Activated CD4-positive, alpha-beta T cell treated with anti-CD3 and anti-CD28 coated beads for 48 hours (primary cell): ENCODE measurements around the gene LHX3.

ENCODE experiments used
- DNase-seq: peaks from one replicate; pipeline ENCODE4 v3.0.0-alpha.2; 2020

Gene LHX3

DNA sequence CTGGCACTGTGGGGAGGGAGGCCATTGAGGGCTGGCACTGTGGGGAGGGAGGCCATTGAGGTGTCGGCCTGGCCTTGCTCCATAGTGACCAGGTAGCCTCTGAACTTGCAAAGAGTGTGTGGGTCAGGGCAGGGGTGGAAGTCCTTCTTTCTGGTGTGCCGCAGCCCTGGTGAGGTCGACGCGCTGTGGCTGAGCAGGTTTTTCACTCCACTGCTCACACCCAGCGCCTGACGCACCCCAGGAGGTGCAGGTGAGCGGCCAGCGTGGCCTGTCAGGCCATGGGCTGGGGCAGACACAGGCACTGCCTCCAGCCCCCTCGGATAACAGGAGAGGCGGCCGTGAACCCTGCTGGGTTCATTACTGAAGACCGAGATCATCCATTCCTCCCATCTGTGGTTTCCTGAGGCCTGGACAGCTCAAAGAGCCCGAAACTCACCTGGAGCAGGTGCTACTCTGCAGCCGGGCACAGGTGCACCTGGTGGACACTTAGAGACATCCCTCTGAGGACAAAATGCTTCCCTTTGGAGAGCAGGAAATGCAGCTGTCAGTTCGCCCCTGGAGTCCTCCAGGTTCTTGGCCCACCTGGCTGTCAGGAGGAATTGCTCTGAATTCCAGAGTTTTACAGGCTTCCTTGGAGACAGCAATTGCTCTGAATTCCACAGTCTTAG lies 32.4 kb downstream of the LHX3 start:
- no peak for DNase-seq

DNA sequence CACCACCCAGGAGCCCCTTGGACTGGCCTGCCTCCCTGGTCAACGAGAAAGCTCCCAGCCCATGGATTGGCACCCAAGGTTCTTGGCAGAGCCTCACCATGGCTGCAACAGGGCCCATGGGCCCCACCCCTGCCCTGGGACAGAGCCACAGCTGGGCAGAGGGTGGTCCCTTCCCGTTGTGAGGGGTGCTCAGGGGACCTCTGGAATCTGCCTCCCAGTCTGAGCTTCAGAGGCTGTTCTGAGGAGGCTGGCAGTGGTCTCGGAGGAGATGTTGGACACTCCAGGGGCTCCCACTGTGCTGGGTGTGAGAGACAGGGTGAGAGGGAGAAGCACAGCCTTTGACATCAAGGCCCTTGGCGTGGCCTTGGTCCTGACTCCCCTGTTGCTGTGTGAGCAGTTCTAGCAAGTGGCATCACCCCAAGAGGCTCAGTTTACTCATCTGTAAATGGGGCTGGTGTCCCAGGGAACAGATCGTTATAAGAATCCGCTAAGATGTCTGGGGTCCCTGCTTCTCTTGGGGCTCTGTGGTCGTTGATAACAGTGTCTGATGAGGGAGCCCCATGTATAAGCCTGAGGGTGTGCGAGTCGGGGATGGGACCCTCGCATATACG lies 33.0 kb downstream of the LHX3 start:
- no peak for DNase-seq

DNA sequence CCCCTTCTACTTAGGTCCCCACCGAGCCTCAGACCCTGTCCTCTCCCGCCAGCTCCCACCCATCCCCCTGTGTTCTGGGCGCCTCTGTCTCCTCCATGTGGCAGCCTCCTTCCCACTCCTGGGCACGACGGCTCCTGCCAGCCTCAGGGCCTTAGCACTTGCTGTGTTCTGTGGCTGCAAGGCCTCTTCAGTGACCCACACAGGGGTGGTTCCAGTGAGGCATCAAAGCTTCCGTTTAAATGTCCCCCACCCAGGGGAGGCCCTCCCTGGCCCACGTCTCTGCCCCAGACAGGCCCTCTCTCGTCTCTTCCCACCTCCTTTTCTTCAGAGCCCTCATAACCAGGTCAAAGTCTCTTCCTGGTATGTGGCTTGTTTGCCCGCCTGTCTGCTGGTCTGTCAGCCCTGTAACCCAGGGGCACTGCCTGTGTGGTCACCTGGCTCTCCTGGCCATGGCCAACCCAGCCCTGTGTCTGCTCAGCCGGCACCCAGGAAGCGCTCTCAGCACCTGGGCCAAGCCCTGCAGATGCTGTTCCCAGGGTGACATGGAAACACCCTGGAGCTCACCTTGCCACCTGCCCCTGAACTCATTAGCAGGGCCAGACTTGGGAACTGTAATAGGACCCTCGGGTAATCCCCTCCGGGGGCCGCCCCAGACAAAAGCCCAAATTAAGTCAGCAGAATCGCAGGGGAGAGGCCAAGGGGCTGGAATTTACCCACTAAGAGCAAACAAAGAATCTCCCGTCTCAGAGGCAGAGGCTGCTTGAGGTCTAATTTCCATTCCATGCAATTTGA lies 33.7 kb downstream of the LHX3 start:
- DNase-seq = no peak

DNA sequence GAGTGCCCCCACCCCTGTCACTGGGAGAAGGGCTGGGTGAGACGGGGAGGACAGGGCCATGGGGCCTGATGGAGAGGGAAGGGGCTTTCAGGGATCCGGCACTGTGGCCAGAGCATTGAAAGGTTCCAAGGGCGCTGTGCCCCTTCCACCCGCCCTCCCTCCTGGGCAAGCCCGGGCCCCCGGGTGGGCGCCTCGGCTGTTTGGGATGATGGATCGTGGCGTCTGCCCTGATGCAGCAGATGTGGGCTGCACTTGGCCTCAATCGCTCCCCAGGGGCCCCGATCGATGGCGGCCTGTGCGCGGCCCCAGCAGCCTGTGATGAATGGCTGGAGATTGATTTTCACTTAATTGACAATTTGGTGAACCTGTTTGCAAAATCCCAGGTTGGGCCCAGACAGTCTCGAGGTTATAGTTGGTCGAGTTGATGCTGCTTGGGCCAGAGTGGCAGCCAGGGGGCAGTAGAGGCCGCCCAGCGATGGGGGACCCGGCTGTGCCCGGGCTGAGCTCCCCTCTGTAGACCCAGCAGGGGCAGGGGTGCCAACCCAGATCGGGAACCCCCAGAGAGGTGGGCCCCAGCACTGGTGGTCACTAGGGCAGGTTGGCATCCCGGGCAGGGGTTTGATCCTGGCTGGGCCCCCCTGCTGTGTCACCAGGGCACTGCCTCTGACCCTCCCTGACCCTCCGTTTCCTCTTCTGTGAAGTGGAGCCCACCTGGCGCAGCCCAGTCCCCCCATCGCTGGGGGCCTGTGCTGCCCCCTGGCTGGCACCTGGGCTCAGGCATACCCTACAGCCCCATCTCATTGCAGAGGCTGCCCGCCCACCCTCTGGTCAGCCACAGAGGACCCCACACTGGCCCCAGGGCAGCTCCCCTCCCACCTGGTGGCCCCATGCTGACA lies 34.7 kb downstream of the LHX3 start:
- peak; percentile 73 for DNase-seq

DNA sequence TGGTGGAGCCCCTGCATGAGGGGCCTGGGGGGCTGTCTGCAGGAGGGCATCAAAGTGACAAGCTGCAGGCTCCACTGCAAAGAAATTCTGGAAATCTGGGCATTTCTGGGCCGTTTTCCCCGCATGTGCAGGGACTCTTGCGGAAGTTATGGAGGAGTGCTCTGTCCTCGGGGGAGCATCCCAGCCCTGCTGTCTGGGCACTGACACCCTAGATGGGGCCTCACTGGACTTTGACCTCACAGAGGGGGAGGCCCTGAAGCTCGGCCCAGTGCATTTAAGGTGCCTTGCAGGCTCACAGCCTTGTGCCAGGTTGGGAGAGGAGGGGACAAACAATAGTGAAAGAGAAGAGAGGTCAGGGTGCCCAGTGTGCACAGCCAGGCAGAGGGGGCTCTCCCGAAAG lies 35.4 kb downstream of the LHX3 start:
- no peak for DNase-seq

DNA sequence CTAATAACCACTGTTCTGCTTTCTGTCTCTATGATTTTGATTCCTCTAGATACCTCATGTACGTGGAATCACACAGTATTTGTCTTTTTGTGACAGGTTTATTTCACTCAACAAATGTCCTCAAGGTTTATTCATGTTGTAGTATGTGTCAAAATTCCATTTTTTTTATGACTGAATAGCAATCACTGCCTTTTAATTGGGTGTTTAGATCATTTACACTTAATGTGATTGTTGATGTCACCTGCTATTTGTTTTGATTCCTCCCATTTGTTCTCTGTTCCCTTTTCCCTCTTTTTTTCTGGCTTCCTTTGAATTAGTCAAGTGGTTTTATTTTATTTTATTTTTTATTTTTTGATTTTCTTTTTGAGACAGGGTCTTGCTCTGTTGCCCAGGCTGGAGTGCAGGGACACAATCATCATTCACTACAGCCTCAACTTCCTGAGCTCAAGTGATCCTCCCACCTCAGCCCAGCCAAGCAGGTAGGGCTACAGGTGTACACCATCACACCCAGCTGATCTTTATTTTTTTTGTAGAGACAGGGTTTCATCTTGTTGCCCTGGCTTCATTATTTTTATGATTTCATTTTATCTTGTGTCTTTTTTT lies 41.6 kb downstream of the LHX3 start:
- no peak for DNase-seq

DNA sequence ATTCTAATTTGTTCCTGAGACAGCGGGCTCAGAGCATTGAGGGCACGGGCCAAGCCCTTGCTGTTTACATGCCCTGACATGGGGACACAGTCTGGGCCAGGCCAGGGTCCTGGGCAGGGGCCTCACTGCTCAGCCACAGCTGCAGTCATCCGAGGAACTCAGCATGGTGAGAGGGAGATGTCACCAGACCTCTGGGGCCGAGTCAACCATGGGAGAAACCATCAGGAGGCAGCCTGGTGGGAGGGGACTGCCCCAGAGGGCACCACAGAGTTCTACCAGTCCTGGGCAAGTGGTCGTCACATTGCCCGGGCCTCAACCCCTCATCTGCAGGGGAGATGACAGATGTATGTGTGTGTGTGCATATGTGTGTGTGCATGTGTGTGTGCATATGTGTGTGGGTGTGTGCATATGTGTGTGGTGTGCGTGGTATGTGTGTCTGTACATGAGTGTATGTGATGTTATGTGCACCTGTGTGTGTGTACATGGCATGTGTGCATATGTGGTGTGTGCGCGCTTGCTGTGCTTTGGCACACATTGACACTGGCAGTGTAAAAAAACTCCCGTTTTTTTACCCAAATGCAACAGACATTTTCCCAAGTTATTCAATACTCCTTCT lies 43.8 kb downstream of the LHX3 start:
- no peak for DNase-seq

DNA sequence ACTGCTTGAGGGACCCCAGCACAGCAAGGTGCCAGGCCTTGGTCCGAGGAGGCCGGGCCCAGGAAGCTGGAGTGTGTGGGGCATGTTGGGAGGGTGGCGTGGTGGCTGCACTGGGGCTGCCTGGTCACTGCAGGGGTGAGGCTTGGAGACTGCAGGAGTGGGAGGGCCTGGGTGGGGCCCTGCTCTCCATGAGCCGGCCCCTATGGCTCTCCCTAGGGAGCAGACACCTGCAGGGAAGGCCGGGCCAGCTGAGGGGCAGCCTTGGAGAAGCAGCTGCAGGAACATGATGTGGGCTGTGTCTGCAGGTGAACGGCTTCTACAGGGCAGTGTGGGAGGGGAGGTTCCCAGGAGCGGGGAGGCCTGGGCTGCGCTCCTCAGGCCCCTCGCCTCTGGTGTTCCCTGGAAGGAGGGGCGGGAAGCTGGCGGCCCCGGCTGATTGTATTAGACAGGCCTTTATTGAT lies 44.5 kb downstream of the LHX3 start:
- DNase-seq = no peak

DNA sequence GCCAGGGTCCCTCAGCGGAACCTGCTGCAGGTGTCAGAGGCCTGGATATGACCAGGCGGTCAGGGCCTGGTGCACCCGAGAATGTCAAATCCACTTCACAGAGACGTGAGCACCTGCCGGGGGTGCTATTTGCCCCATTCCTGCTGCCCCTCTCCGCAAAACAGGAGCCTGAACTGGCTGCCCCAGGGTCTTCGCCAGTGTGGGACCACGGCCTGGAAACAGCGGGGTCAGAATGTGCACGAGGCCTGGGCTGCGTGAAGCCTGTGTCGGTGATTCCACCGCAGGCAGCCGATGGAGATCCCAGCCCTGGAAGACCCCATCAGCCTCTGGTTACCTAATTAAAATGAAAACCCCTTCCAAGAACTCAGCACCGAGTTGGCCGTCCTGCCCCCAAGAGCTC lies 45.1 kb downstream of the LHX3 start:
- DNase-seq = no peak

DNA sequence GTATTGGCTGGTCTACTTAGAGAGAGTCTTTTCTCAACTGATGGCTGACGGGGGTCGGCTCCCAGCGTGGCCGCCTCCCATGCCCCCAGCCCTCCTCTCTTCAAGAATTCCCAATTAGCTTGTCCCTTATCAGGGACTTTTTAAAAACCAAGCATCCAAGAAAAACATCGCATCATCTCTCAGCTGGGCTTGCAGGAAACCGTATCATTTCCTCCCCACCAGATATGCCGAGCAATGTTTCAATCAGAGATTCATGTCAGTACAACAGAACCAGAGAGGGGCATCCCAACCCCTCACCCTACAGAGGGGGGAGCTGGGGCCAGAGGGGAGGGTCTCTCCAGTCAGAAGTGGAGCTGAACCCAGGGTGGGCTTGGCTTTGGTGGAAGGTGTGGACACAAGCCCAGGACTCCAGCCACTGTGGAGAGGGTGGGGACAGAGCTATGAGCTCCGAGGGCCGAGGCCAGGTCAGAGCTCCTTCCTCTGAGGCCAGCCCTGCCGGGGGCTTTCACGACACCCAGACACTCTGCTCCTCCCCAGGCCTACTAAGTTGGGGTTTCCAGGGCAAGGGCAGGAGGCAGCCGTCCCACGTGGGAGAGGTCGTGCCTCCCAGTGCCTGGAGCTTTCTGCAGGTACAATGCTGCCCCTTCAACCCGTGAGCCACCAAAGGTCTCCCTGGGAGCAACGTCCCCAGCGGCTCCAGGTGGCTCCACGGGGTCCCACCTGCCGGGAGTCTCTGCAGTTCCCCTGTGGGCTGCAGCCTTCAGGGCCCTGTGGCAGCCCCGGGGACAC lies 47.3 kb downstream of the LHX3 start:
- no peak for DNase-seq

DNA sequence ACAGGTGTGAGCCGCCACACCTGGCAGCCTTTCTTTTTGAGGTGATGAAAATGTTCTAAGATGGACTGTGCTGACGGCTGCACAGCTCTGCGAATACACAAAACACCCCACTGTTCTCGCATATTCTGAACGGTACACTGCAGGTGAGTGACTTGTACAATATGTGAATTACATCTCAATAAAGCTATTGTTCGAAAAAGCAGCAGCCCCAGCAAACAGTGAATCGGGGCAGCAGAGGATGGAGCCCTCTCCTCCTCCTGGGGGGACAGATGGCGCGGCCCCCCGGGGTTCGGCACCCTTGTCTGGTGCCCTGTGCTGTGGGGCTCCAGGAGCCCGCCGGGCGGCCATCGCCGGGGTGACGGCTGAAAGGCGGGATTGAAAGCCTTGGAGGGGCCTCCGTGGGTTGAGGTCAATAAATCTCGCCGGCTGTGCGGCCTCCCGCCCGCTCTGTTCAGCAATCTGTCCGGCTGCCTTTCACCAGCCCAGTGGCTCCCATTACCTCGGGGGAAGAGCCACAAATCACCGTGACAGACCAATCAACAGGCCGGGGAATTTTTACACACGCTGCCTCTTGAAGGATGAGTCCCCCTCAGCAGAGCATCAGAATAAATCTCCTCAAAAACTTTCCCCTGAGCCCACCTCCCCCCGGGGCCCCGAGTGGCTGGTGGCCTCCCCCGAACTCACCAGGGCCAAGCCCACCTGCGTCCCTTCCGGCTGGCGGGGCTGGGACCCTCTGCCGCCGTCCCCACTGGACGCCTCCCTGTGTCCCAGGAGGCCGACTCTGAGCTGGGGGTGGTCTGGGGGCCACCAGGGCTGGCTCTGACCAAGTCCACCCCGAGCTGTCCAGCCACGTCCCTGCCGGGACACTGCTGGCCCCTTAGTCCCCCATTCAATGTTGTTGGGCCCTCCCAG lies 48.5 kb downstream of the LHX3 start:
- DNase-seq = no peak

DNA sequence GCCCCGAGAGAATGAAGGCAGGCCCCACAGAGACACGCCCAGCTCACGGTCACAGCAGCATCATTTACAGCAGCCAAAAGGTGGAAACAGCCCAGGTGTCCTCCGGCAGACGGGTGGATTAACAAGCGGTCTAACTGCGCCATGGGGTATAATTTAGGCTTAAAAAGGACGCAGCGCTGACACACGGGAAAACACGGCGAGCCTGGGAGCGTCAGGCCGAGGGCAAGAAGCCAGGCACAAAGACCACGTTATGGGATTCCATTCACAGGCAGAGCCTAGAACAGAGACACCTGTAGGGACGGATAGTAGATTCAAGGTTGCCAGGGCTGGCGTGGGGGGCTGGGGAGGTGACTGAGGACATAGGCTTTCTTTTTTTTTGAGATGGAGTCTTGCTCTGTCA lies 49.4 kb downstream of the LHX3 start:
- DNase-seq = no peak

DNA sequence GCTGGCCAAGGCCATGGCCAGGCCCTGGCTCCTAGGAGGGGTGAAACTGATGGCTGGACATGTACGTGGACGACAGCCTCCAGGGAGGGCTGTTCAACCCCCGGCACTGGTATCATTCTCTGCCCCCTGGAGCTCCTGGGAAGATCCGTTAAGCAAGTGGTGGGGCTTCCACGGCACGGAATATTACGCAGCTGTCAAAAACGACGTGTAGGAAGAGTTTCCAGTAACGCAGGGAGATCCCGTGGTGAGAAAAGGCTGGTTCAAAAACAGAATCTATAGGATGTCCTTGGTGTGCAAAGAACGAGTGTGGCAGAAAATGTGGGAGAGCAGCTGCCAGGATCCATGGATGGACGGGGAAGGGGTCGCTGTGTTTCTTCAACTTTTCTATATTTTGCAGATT lies 50.0 kb downstream of the LHX3 start:
- no peak for DNase-seq

DNA sequence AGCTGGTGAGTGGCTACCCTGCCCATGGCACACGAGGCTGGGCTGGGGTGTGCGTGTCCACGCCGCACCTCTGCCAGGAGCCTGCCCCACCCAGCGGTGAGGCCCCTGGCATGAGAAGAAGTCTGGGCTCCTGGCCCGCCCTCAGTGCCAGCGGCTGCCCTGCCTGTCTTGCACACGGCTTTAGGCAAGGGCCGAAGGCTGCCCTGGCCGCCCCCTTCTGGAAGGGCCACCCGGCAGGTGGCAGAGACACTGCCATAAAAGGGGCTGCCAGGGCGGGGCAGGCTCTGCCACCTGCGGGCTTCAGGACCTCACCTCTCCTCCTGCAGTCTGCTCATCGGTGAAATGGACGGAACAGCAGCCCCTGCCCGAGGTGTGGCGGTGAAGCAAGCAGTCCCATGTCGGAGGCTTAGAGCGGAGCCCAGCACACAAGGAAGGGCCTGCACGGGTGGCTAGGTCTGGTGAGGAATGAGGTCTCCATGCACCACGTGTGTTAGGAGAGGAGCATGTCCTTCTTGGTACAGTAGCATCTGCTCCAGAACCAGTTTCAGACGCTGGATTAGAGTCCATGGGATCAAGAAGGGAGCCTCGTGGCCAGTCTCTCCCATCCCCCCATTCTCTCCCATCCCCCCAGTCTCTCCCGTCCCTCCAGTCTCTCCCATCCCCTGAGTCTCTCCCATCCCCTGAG lies 51.4 kb downstream of the LHX3 start:
- no peak for DNase-seq

DNA sequence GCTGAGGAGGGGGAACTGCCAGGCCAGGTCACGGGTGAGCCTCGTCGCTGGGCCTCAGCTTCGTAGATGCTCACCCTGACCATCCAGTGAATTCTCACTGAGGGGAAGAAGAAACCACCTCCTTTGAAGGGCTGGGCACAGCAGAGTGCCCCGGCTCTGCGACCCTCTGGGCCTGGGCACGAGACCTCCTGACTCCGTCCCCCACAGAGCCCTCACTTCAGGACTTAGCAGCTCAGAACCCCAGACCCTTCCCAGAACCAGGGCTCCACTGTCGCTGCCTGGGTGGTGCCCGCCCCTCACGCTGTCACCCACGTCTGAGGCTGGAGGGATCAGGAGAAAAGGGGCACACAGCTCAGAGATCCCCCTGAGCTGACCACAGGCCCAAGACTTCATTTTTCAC lies 52.0 kb downstream of the LHX3 start:
- DNase-seq = no peak

DNA sequence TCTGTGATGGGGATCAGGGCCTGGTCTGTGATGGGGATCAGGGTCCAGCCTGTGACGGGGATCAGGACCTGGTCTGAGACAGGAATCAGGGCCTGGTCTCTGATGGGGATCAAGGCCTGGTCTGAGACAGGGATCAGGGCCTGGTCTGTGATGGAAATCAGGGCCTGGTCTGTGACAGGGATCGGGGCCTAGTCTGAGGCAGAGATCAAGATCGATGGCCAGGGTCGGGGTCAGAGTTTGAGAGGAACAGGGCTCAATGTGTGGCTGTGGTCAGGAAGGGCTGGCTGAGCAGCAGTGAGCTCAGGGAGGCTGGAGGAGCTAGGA lies 52.4 kb downstream of the LHX3 start:
- no peak for DNase-seq

DNA sequence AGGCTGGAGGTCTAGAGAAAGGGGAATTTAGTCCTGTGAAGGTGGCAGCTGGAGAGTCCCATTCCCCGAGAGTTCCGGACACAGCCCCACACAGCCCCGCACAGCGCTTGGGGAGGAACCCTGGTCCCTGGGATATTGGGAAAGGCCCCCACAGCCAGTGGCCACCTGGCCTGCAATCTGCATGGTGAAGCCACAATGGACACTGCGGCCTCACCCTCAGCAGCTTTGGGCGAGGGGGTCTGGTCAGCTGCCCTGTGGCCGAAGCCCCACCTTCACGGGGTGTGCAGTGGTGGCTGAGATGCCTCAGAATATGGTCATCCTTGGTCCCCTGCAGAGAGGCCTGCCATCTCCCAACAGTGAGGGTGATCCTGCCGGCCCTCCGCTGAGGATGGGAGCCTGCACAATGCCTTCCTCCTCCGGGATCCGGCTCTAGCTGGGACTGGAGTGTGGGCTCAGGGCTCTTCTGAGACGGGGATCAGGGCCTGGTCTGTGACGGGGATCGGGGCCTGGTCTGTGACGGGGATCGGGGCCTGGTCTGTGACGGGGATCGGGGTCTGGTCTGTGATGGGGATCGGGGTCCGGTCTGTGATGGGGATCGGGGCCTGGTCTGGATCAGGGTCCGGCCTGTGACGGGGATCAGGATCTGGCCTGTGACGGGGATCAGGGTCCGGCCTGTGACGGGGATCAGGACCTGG lies 52.9 kb downstream of the LHX3 start:
- no peak for DNase-seq

DNA sequence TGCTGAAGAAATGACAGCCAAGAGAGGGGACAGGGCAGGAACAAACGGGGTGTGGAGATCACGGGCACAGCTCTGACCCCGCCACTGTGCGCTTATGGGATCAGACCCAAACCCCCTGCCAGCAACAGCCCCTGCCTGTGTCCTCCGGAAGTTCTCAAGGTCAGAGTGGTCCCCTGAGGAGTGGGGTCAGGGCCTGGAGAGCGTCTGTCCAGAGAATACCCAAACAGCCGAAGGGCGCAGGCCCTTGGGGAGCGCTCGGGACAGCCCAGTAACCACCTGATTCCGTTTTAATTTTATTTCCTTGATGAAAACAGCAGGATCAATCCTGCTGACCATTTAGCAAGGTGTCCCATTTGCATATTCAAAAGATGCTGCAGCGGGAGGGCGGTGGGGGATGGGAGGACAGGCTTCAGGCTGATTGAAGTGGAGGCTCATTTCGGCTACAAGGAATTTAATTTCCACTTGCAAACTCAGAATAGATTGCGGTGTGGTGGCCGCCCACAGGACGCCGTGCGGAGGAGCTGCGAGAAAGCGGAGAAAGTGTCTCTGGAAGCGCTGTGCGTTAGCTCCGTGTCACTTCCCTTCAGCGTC lies 53.6 kb downstream of the LHX3 start:
- DNase-seq = no peak
